CD4-positive, alpha-beta T cell (primary cell): ENCODE results near the gene C2orf92. TPM values are rescaled to one million over a fixed set of nuclear protein-coding genes. Genes with fewer than 3 reads are reported as not detected.

ENCODE experiments used
- ATAC-seq: fragments of 200-7000 bp; cut with Tn5 transposase; one replicate; pipeline ENCODE4 v1.10.0; 2022; ENCODE audit warnings: mild to moderate bottlenecking; ENCODE audit not compliant: poor library complexity
- CTCF ChIA-PET: fragments of 350-600 bp; sonication (Branson Sonifier 250); formaldehyde crosslinking; loops from one replicate; lab custom pipeline; 2021; ENCODE audit warnings: antibody characterized with exemption, inconsistent platforms; lab: Charles Lee
- POLR2A ChIA-PET: fragments of 350-600 bp; sonication (Branson Sonifier 250); formaldehyde crosslinking; loops from one replicate; lab custom pipeline; 2021; ENCODE audit warnings: antibody characterized with exemption, inconsistent platforms; lab: Charles Lee
- DNase-seq, 14 experiments: peaks; one replicate each; pipeline ENCODE4 v3.0.0-alpha.2; 2013 to 2020; ENCODE audit warnings: mixed read lengths in 2 of 14
- H3K27ac ChIP-seq, 2 donors: one replicate each; pipeline versions ENCODE4 v1.5.1 to v1.7.0; 2013; ENCODE audit warnings: low read length in 2 of 2, low read depth in 1 of 2, mild to moderate bottlenecking in 1 of 2
- H3K27me3 ChIP-seq, 2 experiments: 1 replicate in 1 of 2; 2 replicates in 1 of 2; pipeline versions ENCODE4 v1.6.1 to v1.7.0; 2013; ENCODE audit warnings: low read length in 2 of 2, control low read depth in 1 of 2, mild to moderate bottlenecking in 1 of 2, moderate library complexity in 1 of 2; ENCODE audit not compliant: insufficient read depth in 2 of 2, control insufficient read depth in 1 of 2
- H3K36me3 ChIP-seq: one replicate; pipeline ENCODE4 v1.6.1; 2013; ENCODE audit warnings: low read length, control low read depth; ENCODE audit not compliant: insufficient read depth
- H3K4me1 ChIP-seq: one replicate; pipeline ENCODE4 v1.6.1; 2013; ENCODE audit warnings: low read length, control low read depth; ENCODE audit not compliant: insufficient read depth
- H3K4me3 ChIP-seq: one replicate; pipeline ENCODE4 v1.5.1; 2013; ENCODE audit warnings: mild to moderate bottlenecking, low read length, moderate library complexity
- H3K9me3 ChIP-seq, 2 experiments: 1 replicate in 1 of 2; 2 replicates in 1 of 2; pipeline versions ENCODE4 v1.6.1 to v1.7.0; 2013; ENCODE audit warnings: low read length in 2 of 2, mild to moderate bottlenecking in 2 of 2, control low read depth in 1 of 2, moderate library complexity in 1 of 2; ENCODE audit not compliant: control insufficient read depth in 1 of 2, insufficient read depth in 1 of 2
- H3K27ac Mint-ChIP-seq: one replicate; pipeline ENCODE4 v1.8.0; 2020; ENCODE audit warnings: mixed read lengths
- H3K27me3 Mint-ChIP-seq: one replicate; pipeline ENCODE4 v1.8.0; 2021; ENCODE audit warnings: mixed read lengths
- H3K36me3 Mint-ChIP-seq: one replicate; pipeline ENCODE4 v1.8.0; 2021; ENCODE audit warnings: low read depth, mixed read lengths
- H3K4me1 Mint-ChIP-seq: one replicate; pipeline ENCODE4 v1.8.0; 2021; ENCODE audit warnings: low read depth, mixed read lengths
- H3K4me3 Mint-ChIP-seq: one replicate; pipeline ENCODE4 v1.8.0; 2020; ENCODE audit warnings: mild to moderate bottlenecking, mixed read lengths
- H3K9me3 Mint-ChIP-seq: one replicate; pipeline ENCODE4 v1.8.0; 2020; ENCODE audit warnings: mixed read lengths
- intact Hi-C, 2 experiments: fragments of 100-400 bp; cut with DNase I in 1 of 2; cut with micrococcal nuclease in 1 of 2; formaldehyde crosslinking; loops; one replicate each; pipeline versions ENCODE4 v1.15.1 to v1.9.0; 2023 to 2025; cut with DNase I, micrococcal nuclease
- total RNA-seq, 174 experiments: library from RNA in 2 of 174; stranded (reverse) in 2 of 174; gene quantifications; one replicate each; pipeline ENCODE4 v1.2.3 and lab custom pipeline; 2021 to 2026
- TF ChIP-seq, protein P1 (sequence below): fragments of 200-600 bp; IDR thresholded peaks from one replicate; pipeline ENCODE4 v1.8.0; 2022; ENCODE audit warnings: antibody characterized with exemption, mild to moderate bottlenecking

The C2orf92 gene
- total RNA-seq, 2 experiments from 2014 or later = 12.4 to 13.4 TPM

DNA sequence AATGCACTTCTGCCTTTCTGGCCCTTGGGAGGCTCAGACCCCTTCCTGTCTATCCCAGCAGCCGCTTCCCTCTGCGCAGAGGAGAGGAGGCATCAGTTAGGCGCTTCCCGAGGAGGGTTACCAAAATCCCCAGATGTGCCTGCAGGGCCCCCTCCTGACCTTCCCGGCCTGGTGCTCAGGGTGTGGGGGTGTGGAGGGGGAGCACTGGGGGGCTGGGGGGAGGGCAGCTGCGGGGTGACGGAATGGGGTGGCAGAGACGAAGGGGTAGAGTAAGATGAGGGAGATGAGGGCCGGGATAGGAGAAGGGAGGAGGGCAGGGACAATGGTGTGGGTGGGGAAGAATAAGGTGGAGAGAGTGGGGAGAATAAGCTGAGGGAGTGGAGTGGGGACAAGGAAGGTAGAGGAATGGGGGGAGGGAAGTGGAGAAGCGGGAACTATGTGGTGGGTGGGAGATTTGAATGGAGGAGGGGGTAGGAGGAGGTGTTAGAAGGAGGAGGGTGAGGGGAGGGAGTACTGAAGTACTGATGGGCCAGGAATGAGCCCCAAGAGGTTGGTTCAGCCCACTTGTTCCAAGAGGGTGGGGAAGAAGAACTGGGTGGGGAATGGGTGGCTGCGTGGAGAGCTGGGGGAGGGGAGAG lies 37.3 kb downstream of the C2orf92 start:
- Histone ChIP-seq H3K9me3 (no peaks in the 10 kb centered on the region), H3K4me3 (no peak overlapping the region), H3K4me1 (peaks cover 23% of the 10 kb centered on the region), H3K36me3 (no peaks in the 10 kb centered on the region), H3K27ac (no peak overlapping the region), H3K27me3 (no peaks in the 10 kb centered on the region)
- TF ChIP-seq, protein P1, sequence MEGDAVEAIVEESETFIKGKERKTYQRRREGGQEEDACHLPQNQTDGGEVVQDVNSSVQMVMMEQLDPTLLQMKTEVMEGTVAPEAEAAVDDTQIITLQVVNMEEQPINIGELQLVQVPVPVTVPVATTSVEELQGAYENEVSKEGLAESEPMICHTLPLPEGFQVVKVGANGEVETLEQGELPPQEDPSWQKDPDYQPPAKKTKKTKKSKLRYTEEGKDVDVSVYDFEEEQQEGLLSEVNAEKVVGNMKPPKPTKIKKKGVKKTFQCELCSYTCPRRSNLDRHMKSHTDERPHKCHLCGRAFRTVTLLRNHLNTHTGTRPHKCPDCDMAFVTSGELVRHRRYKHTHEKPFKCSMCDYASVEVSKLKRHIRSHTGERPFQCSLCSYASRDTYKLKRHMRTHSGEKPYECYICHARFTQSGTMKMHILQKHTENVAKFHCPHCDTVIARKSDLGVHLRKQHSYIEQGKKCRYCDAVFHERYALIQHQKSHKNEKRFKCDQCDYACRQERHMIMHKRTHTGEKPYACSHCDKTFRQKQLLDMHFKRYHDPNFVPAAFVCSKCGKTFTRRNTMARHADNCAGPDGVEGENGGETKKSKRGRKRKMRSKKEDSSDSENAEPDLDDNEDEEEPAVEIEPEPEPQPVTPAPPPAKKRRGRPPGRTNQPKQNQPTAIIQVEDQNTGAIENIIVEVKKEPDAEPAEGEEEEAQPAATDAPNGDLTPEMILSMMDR = no peak
- Mint-ChIP-seq H3K4me3 (no peak overlapping the region), H3K27ac (no peak overlapping the region), H3K27me3 (no peaks in the 10 kb centered on the region), H3K36me3 (no peaks in the 10 kb centered on the region), H3K9me3 (no peaks in the 10 kb centered on the region), H3K4me1 (peaks cover 21% of the 10 kb centered on the region)
- intact Hi-C loops = loop anchor here in 1 of 2 experiments (5.0 kb wide), 1 partner anchor 675 kb away; no protein-coding TSS in a partner anchor
- POLR2A ChIA-PET = interaction anchor here (1.6 kb wide), 1 partner anchor 12 kb away, joined by 4 read pairs; no protein-coding TSS in a partner anchor
- DNase-seq (peak in 2 of 14 experiments; percentile 6 to 27), ATAC-seq (no peak)
- CTCF ChIA-PET = interaction anchor here (1.0 to 1.4 kb wide), 2 partner anchors 10 to 116 kb away, joined by 3 read pairs; no protein-coding TSS in a partner anchor

DNA sequence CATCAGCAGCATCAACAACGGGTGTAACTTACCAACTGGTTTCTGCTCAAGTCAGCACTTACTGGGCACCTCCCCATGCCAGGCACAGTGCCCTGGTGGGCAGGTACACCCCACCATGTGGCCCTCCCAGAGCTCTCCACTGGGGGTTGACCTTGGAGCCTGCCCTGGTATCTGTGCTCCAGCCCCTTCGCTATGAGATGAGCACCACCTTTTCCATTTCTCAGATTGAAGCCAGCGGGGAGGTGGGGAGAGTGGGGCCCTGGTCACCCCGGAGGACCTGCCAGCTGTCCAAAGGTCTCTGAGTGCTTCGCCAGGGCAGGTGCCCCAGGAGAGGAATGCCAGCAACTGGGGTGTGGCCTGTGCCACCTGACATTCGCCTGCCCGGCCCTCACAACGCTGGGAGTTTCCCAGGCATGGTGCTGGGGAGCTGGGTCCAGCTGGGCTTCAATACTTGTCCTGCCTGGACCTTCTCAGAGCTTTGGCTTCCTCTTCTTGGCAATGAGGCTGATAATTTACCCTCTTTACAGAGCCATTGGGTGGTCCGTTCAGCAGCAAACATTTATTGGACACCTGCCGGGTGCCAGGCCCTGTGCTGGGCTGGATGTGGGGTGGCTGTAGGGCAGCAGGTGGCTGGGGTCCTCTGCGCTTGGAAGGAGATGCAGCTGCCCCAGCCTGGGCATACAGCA lies 38.0 kb downstream of the C2orf92 start:
- ATAC-seq (no peak), DNase-seq (peak in 1 of 14 experiments; percentile 12)
- ChIA-PET CTCF (interaction anchor here (1.4 kb wide), 1 partner anchor 9 kb away, joined by 3 read pairs; no protein-coding TSS in a partner anchor), POLR2A (interaction anchor here (1.0 to 1.6 kb wide), 2 partner anchors 11 to 44 kb away, joined by 3 to 4 read pairs; partner anchors contain the start of gene ACTR1B)
- Mint-ChIP-seq H3K36me3 (no peaks in the 10 kb centered on the region), H3K27ac (no peak overlapping the region), H3K27me3 (no peaks in the 10 kb centered on the region), H3K9me3 (no peaks in the 10 kb centered on the region), H3K4me3 (no peak overlapping the region), H3K4me1 (peaks cover 28% of the 10 kb centered on the region)
- Histone ChIP-seq H3K27me3 (no peaks in the 10 kb centered on the region), H3K4me3 (no peak overlapping the region), H3K4me1 (peaks cover 30% of the 10 kb centered on the region), H3K9me3 (no peaks in the 10 kb centered on the region), H3K36me3 (no peaks in the 10 kb centered on the region), H3K27ac (no peak overlapping the region)
- intact Hi-C loops = loop anchor here in 1 of 2 experiments (5.0 kb wide), 1 partner anchor 675 kb away; no protein-coding TSS in a partner anchor
- TF ChIP-seq, protein P1 = no peak

DNA sequence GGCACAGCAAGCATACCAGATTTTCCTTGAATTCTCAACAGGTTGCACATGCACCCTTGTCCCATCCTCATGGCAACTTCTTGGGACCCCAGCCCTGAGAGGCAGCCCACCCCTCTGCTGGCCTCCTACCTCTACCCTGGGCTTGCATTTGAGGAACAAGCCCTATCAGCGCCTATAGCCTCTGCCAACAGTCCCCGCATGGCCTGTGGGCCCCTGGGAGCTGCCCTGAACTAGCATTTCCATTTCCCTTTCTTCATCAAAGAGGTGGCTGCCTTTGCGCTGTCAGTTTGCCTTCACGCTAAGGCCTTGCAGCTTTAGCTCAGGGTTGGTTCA lies 38.5 kb downstream of the C2orf92 start:
- ChIA-PET POLR2A (interaction anchor here (1.0 to 2.4 kb wide), 4 partner anchors 8 to 45 kb away, joined by 3 to 14 read pairs (median 4); partner anchors contain the start of gene ACTR1B), CTCF (interaction anchor here (1.4 to 3.3 kb wide), 2 partner anchors 9 to 40 kb away, joined by 3 to 23 read pairs; no protein-coding TSS in a partner anchor)
- H3K27ac ChIP-seq = no peak overlapping the region
- H3K9me3 ChIP-seq = no peaks in the 10 kb centered on the region
- Mint-ChIP-seq H3K27me3 (no peaks in the 10 kb centered on the region), H3K4me1 (peaks cover 33% of the 10 kb centered on the region), H3K4me3 (no peak overlapping the region), H3K27ac (no peak overlapping the region), H3K36me3 (no peaks in the 10 kb centered on the region), H3K9me3 (no peaks in the 10 kb centered on the region)
- TF ChIP-seq, protein P1 = no peak
- H3K4me1 ChIP-seq = peaks cover 35% of the 10 kb centered on the region
- no peaks in the 10 kb centered on the region for H3K27me3 ChIP-seq
- no peak overlapping the region for H3K4me3 ChIP-seq
- intact Hi-C loops = loop anchor here in 1 of 2 experiments (5.0 kb wide), 1 partner anchor 674 kb away; no protein-coding TSS in a partner anchor
- ATAC-seq (no peak), DNase-seq (peak in 1 of 14 experiments; percentile 22)
- H3K36me3 ChIP-seq = no peaks in the 10 kb centered on the region
